Upper lobe of right lung (tissue), 1 donor: Measurements from ENCODE around the gene ABCA1. TPM values are rescaled to one million over a fixed set of nuclear protein-coding genes. Genes with fewer than 3 reads are reported as not detected.

Source experiments
- ATAC-seq: fragments of 200-7000 bp; cut with Tn5 transposase; one replicate; pipeline ENCODE4 v1.9.1; 2020; ENCODE audit warnings: mild to moderate bottlenecking, moderate library complexity
- DNase-seq: peaks from one replicate; pipeline ENCODE4 v3.0.0-alpha.2; 2020
- H3K27ac ChIP-seq: fragments of 200-600 bp; one replicate; pipeline ENCODE4 v1.8.0; 2022
- H3K27me3 ChIP-seq: fragments of 200-600 bp; one replicate; pipeline ENCODE4 v1.8.0; 2022; ENCODE audit warnings: mild to moderate bottlenecking
- H3K36me3 ChIP-seq: fragments of 200-600 bp; one replicate; pipeline ENCODE4 v1.8.0; 2022
- H3K4me1 ChIP-seq: fragments of 200-600 bp; one replicate; pipeline ENCODE4 v1.8.0; 2022
- H3K4me3 ChIP-seq: fragments of 200-600 bp; one replicate; pipeline ENCODE4 v1.8.0; 2022; ENCODE audit warnings: mild to moderate bottlenecking
- H3K9me3 ChIP-seq: fragments of 200-600 bp; one replicate; pipeline ENCODE4 v1.8.0; 2022
- intact Hi-C: fragments of 100-400 bp; cut with DNase I; formaldehyde crosslinking; loops from one replicate; pipeline ENCODE4 v1.11.0; 2022
- total RNA-seq: library from RNA; stranded (reverse); fragmentation: NEBNext Ultra II Directional; extraction: Animal tissue kit (Norgen Biotek cat#: 25700); gene quantifications from one replicate; pipeline ENCODE4 v1.2.1, GENCODE V29; 2021
- TF ChIP-seq, protein P1 (sequence below): fragments of 200-600 bp; IDR thresholded peaks from one replicate; pipeline ENCODE4 v1.8.0; 2022; ENCODE audit warnings: antibody characterized with exemption
- donor health status: DM: no; HTN: yes; CAD: no; lungs with severe emphysema.

The ABCA1 gene
- total RNA-seq, 1 donor from 2014 or later, result 49.0 TPM

DNA sequence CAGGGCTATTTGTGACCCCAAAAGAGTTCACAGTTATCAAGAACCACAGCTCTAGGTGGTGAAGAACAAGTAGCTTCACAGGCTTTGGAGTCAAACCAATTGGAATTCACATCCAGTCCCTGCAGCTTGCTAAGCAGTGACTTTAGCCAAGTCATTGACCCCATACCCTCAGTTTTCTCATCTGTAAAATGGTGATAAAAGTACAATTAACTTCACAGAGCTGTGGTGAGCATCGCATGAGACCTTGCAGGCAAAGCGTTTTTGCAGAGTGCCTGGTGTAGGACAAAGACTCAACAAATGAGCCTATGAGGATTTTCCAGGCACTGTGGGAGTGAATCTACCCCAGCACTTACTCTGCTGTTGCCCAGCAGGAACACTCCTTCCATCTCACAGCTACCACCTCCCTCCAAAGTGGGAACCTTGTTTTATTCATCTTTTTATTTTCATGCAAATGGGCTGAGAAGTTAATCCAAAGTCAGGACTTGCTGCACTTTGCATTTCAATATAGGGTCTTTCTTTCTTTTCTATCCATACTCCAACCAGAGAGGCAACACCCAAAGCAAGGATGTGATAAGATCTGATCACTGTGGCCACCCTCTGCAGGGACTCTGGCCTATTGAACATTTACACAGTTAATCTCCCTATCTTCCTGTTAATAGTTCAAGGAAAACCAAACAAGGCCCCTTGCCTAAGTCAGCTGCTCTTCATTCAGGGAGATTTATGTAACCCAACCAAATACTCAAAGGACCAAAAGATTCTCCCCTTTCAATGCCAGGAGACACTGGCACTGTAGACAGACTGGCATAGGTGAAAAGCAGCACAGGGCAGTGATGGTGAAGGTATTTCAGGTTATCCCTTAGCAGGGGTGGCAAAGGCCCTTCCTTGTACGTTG lies 41.9 kb downstream of the ABCA1 start:
- ATAC-seq, result no peak
- H3K9me3 ChIP-seq, result no peaks in the 10 kb centered on the region
- TF ChIP-seq, protein P1, sequence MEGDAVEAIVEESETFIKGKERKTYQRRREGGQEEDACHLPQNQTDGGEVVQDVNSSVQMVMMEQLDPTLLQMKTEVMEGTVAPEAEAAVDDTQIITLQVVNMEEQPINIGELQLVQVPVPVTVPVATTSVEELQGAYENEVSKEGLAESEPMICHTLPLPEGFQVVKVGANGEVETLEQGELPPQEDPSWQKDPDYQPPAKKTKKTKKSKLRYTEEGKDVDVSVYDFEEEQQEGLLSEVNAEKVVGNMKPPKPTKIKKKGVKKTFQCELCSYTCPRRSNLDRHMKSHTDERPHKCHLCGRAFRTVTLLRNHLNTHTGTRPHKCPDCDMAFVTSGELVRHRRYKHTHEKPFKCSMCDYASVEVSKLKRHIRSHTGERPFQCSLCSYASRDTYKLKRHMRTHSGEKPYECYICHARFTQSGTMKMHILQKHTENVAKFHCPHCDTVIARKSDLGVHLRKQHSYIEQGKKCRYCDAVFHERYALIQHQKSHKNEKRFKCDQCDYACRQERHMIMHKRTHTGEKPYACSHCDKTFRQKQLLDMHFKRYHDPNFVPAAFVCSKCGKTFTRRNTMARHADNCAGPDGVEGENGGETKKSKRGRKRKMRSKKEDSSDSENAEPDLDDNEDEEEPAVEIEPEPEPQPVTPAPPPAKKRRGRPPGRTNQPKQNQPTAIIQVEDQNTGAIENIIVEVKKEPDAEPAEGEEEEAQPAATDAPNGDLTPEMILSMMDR, result no peak
- DNase-seq, result no peak
- peaks cover 6% of the 10 kb centered on the region for H3K4me1 ChIP-seq
- no peak overlapping the region for H3K27ac ChIP-seq
- H3K36me3 ChIP-seq, result peaks cover 64% of the 10 kb centered on the region
- no peak overlapping the region for H3K4me3 ChIP-seq
- H3K27me3 ChIP-seq, result no peaks in the 10 kb centered on the region
- intact Hi-C loops, result no loop called here

DNA sequence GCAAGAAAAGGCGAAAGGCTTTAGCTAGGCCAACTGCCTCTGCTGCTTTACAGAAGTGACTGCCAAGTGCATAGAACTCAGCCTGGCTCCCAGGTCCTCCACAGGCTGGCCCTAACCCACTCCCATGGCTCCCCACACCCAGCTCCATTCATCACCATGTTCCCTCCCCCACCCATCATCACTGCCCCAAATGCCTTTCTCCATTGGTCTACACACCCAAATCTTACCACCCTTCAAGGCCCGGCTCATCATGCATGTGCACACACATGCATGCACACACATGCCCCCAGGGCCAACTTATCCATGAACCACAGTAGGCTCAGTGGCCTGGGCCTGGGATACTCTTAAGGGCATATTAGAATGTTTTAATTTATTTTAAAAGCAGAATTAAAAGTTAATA lies 44.8 kb downstream of the ABCA1 start:
- H3K9me3 ChIP-seq, result no peaks in the 10 kb centered on the region
- H3K36me3 ChIP-seq, result peaks cover 56% of the 10 kb centered on the region
- TF ChIP-seq, protein P1, result no peak
- no peaks in the 10 kb centered on the region for H3K27me3 ChIP-seq
- DNase-seq (no peak), ATAC-seq (no peak)
- no peak overlapping the region for H3K4me3 ChIP-seq
- H3K4me1 ChIP-seq, result no peaks in the 10 kb centered on the region
- no peak overlapping the region for H3K27ac ChIP-seq
- intact Hi-C loops, result no loop called here

DNA sequence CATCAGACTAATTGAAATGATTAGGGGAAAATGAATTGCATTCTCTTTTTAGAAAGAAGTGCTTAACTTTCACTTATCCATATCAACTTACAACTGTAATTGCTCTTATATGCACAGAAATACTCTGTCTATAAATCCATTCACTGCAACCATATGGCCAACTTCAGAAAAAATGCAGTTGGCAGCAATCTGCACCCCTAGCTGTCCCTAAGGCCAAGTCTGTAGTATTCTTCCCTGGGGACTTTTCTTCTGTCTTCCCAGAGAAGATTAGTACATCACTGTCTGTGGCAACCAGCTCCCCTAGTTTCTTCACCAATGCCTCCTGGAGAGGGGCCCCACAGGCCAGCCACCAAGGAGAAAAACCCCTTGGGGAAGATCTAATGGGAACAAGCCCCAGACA lies 45.4 kb downstream of the ABCA1 start:
- intact Hi-C loops, result no loop called here
- Histone ChIP-seq H3K9me3 (no peaks in the 10 kb centered on the region), H3K36me3 (peaks cover 53% of the 10 kb centered on the region), H3K27ac (no peak overlapping the region), H3K4me1 (no peaks in the 10 kb centered on the region), H3K4me3 (no peak overlapping the region), H3K27me3 (no peaks in the 10 kb centered on the region)
- DNase-seq, result no peak
- TF ChIP-seq, protein P1, result no peak
- no peak for ATAC-seq

DNA sequence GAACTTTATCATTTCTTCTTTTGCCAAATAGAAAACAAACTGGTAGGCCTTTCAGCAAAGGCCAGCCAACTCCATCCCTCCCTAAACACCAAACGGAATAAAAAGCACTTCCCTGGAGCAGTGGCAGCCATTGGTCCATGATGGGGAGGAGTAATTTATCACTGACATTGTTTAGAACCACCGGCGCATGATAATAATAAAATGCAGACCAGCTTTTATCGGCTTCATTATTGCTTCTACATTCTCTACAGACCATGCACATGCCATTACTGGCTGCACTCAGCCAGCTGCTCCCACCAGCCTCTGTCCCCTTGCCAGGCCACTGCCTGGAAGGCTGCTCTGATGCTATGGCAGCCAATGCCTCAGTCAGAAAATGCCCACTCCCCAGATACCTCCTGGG lies 45.9 kb downstream of the ABCA1 start:
- no peak for ATAC-seq
- no peaks in the 10 kb centered on the region for H3K9me3 ChIP-seq
- no peak overlapping the region for H3K4me3 ChIP-seq
- DNase-seq, result no peak
- H3K27ac ChIP-seq, result no peak overlapping the region
- no peaks in the 10 kb centered on the region for H3K4me1 ChIP-seq
- intact Hi-C loops, result no loop called here
- H3K36me3 ChIP-seq, result peaks cover 49% of the 10 kb centered on the region
- TF ChIP-seq, protein P1, result no peak
- no peaks in the 10 kb centered on the region for H3K27me3 ChIP-seq

DNA sequence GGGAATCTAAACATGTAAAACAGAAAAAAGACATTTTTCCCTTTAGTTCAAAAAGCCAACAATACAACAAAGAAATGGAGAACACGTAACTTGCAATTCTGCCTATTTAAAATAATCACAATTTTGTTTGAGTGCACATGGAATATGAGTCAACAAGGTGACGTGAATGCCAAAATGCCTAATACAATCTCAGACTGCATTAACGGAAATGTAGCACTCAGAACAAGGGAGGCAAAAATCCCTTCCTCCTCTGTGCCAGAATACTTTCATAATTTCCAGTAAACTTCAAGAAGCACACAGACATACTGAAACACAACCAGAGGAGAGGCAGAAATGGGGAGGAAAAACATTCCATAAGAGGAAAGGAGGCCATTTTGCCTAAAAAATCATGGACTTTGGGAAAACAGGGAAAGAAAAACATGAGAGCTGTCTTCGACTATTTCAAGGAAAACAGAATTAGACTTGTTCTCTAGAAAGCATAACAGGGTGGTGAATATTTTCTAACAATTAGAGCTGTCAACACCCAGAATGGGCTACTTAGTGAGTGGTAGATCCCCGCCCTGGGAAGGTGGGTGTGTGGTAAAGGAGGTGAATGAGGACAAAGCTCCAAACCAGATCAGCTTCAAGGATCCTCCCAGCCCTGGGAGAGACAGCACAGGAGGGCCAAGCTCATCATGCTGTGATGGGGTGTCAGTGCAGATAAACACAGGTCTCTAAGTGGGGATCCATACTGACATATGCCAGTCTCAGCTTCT lies 48.2 kb downstream of the ABCA1 start:
- TF ChIP-seq, protein P1, result no peak
- Histone ChIP-seq H3K27ac (peak overlapping the region; percentile 42), H3K27me3 (no peaks in the 10 kb centered on the region), H3K9me3 (no peaks in the 10 kb centered on the region), H3K4me1 (no peaks in the 10 kb centered on the region), H3K36me3 (peaks cover 34% of the 10 kb centered on the region), H3K4me3 (no peak overlapping the region)
- no peak for DNase-seq
- intact Hi-C loops, result no loop called here
- peak; percentile 43 for ATAC-seq
